SH-SY5Y (cell line): Measurements from ENCODE around the gene CADM2.

Experiments
- GATA2 ChIP-seq: IDR thresholded peaks from 2 replicates; pipeline ENCODE4 v1.6.1; 2011; ENCODE audit warnings: mild to moderate bottlenecking, low read depth, low read length
- GATA3 ChIP-seq: IDR thresholded peaks from 2 replicates; pipeline ENCODE4 v1.6.1; 2011; ENCODE audit warnings: low read depth, mild to moderate bottlenecking, low read length, moderate library complexity

- TF ChIP-seq GATA3 (no peak), GATA2 (no peak)
Observed at GRCh38 chr3:85576091-85576690, 617.4 kb downstream of the CADM2 start.
